T-helper 2 cell treated with Interferon-gamma antibody and Interleukin-4, amounts not matched to agents 100 ng/mL and 5 ng/mL, for 36 hours (primary cell): ENCODE results near the gene MBP. TPM values are rescaled to one million over a fixed set of nuclear protein-coding genes. Genes with fewer than 3 reads are reported as not detected.
"Not testable (repeated sequence)": the region's sequence is repeated elsewhere in the genome, so short reads cannot be mapped to it uniquely, and the experiment has no call there.

Experiments
- intact Hi-C: fragments of 100-400 bp; cut with micrococcal nuclease; formaldehyde crosslinking; loops from one replicate; pipeline ENCODE4 v1.15.1; 2023
- total RNA-seq: library from RNA; stranded (reverse); gene quantifications from 2 replicates; pipeline ENCODE4 v1.2.3, GENCODE V29; 2022

The MBP gene
- total RNA-seq, 1 donor from 2014 or later, result 89.5 TPM

GRCh38 chr18:76992226-76993084, 140.1 kb downstream of the MBP start:
- intact Hi-C loops, result no loop called here

- intact Hi-C loops, result no loop called here
Measured at GRCh38 chr18:76991021-76991688, 141.4 kb downstream of the MBP start.

GRCh38 chr18:76990343-76991020, 142.1 kb downstream of the MBP start:
- intact Hi-C loops, result not testable (repeated sequence)

- intact Hi-C loops, result no loop called here
Measured at GRCh38 chr18:76989647-76990190, 142.9 kb downstream of the MBP start.

- intact Hi-C loops, result no loop called here
Measured at GRCh38 chr18:76988827-76989646, 143.5 kb downstream of the MBP start.

GRCh38 chr18:76988031-76988826, 144.4 kb downstream of the MBP start:
- intact Hi-C loops, result no loop called here

- intact Hi-C loops, result no loop called here
Measured at GRCh38 chr18:76986406-76986805, 146.2 kb downstream of the MBP start.

- intact Hi-C loops, result no loop called here
Measured at GRCh38 chr18:76985951-76986236, 146.7 kb downstream of the MBP start.

- intact Hi-C loops, result no loop called here
Measured at GRCh38 chr18:76985156-76985950, 147.2 kb downstream of the MBP start.

- intact Hi-C loops, result loop anchor here (5.0 kb wide), 1 partner anchor 228 kb away; no protein-coding TSS in a partner anchor
Measured at GRCh38 chr18:76984193-76985155, 148.1 kb downstream of the MBP start.

- intact Hi-C loops, result loop anchor here (1.0 to 5.0 kb wide), 5 partner anchors 19 to 229 kb away; no protein-coding TSS in a partner anchor
Measured at GRCh38 chr18:76983613-76984051, 149.0 kb downstream of the MBP start.

- intact Hi-C loops, result loop anchor here (1.0 to 5.0 kb wide), 5 partner anchors 18 to 229 kb away; no protein-coding TSS in a partner anchor
Measured at GRCh38 chr18:76982841-76983583, 149.6 kb downstream of the MBP start.

- intact Hi-C loops, result loop anchor here (2.0 to 5.0 kb wide), 3 partner anchors 17 to 230 kb away; no protein-coding TSS in a partner anchor
Measured at GRCh38 chr18:76982038-76982437, 150.5 kb downstream of the MBP start.

GRCh38 chr18:76981396-76981968, 151.1 kb downstream of the MBP start:
- intact Hi-C loops, result loop anchor here (5.0 kb wide), 1 partner anchor 231 kb away; no protein-coding TSS in a partner anchor

- intact Hi-C loops, result loop anchor here (5.0 kb wide), 1 partner anchor 231 kb away; no protein-coding TSS in a partner anchor
Measured at GRCh38 chr18:76980663-76981395, 151.8 kb downstream of the MBP start.

GRCh38 chr18:76979906-76980305, 152.7 kb downstream of the MBP start:
- intact Hi-C loops, result loop anchor here (5.0 kb wide), 1 partner anchor 232 kb away; no protein-coding TSS in a partner anchor
